ENCODE measurements around the gene C11orf16. TPM values are rescaled to one million over a fixed set of nuclear protein-coding genes. Genes with fewer than 3 reads are reported as not detected.

C11orf16 gene
- total and polyA plus RNA-seq, 2 of the 4 experiments (the other 2 are of a cell fraction) = not detected

- no peak for TF ChIP-seq SMC3 (IDR thresholded peaks at IDR 0.05; ENCODE audit: low read depth, low read length)
- TF ChIP-seq RAD21 (IDR thresholded peaks at IDR 0.05; ENCODE audit: low read length) = no peak
- no peak for TF ChIP-seq CEBPB (IDR thresholded peaks at IDR 0.05; ENCODE audit: low read depth, low read length)
- no peak for TF ChIP-seq ELK1 (IDR thresholded peaks at IDR 0.05; ENCODE audit: borderline replicate concordance, low read depth, low read length)
- TF ChIP-seq FOS (IDR thresholded peaks at IDR 0.05; ENCODE audit: low read depth, low read length) = no peak
- TF ChIP-seq MAFK (IDR thresholded peaks at IDR 0.05; ENCODE audit: low read depth, low read length) = no peak
- no peak for TF ChIP-seq MAZ (IDR thresholded peaks at IDR 0.05; ENCODE audit: borderline replicate concordance, low read depth, low read length)
- TF ChIP-seq BHLHE40 (IDR thresholded peaks at IDR 0.05; ENCODE audit: low read depth, low read length) = no peak
- TF ChIP-seq NFE2L2 (IDR thresholded peaks at IDR 0.05; ENCODE audit: low read depth, low read length) = no peak
- no peak for TF ChIP-seq CTCF (conservative IDR thresholded peaks at IDR 0.05; ENCODE audit: low read depth, low read length)
- TF ChIP-seq USF2 (IDR thresholded peaks at IDR 0.05; ENCODE audit: low read depth, low read length) = no peak
- TF ChIP-seq RFX5 (IDR thresholded peaks at IDR 0.05; ENCODE audit: low read depth, low read length) = no peak
- Histone ChIP-seq H3K4me2 (ENCODE audit: low read depth, low read length) (peak overlapping the region; percentile 84), H3K9ac (ENCODE audit: low read depth, low read length) (0 out of 2 replicates have a peak overlapping the region, but pooled peaks have one; percentile 76), H3K9me3 (ENCODE audit: control insufficient read depth, insufficient read depth, low read length) (no peaks in the 10 kb centered on the region), H3K23ac (ENCODE audit: low read depth, low read length) (peak overlapping the region; percentile 34; the same call in 1 of the 2 replicates), H4K5ac (ENCODE audit: low read depth, low read length) (peak overlapping the region; percentile 1; the same call in 1 of the 2 replicates), H4K8ac (ENCODE audit: low read depth in 2 of 2, low read length in 2 of 2) (peak overlapping the region; percentile 12 to 69; a peak in 2 of 4 replicates), H3K18ac (ENCODE audit: low read depth, low read length) (0 out of 2 replicates have a peak overlapping the region, but pooled peaks have one; percentile 1), H2BK20ac (ENCODE audit: low read depth, low read length) (no peak overlapping the region), H3K79me1 (ENCODE audit: low read depth in 1 of 2, low read length in 2 of 2) (peaks cover 3 to 37% of the 10 kb centered on the region in 2 experiments; a peak in 3 of 4 replicates), H4K91ac (ENCODE audit: insufficient read depth, low read depth, low read length) (no peak overlapping the region), H3K36me3 (ENCODE audit: control insufficient read depth, insufficient read depth, low read length) (no peaks in the 10 kb centered on the region), H2BK5ac (ENCODE audit: low read depth, low read length, poor library complexity, severe bottlenecking) (peak overlapping the region; percentile 77), H3K56ac (ENCODE audit: extremely low read depth, insufficient read depth, low read length) (no peak overlapping the region), H3K14ac (replicated peaks; ENCODE audit: low read depth, low read length) (0 out of 2 replicates have a peak overlapping the region, but pooled peaks have one; percentile 1), H3K27ac (ENCODE audit: insufficient read depth, low read length) (peak overlapping the region; percentile 48; the same call in 1 of the 2 replicates), H2AK5ac (ENCODE audit: low read depth, low read length) (no peak overlapping the region), H2AK9ac (replicated peaks; ENCODE audit: low read depth, low read length, poor library complexity) (no peak overlapping the region), H2BK15ac (ENCODE audit: low read depth, low read length) (no peak overlapping the region), H2AFZ (replicated peaks; ENCODE audit: low read length, poor library complexity) (no peak overlapping the region), H3K9me1 (ENCODE audit: insufficient read depth, low read length) (peaks cover 8% of the 10 kb centered on the region), H2BK120ac (ENCODE audit: low read depth, low read length) (peak overlapping the region; percentile 8), H4K20me1 (ENCODE audit: insufficient read depth, low read length) (peaks cover 12% of the 10 kb centered on the region; the same call in 1 of the 2 replicates), H3K4me3 (ENCODE audit: insufficient read depth, low read depth, low read length) (no peak overlapping the region), H3K4ac (ENCODE audit: low read depth, low read length) (peak overlapping the region; percentile 52), H3K27me3 (ENCODE audit: control insufficient read depth, insufficient read depth, low read length) (no peaks in the 10 kb centered on the region), H3K4me1 (ENCODE audit: control insufficient read depth, insufficient read depth, low read length) (peaks cover 10% of the 10 kb centered on the region)
- POLR2A ChIA-PET (ENCODE audit: unreplicated experiment) = interaction anchor here (0.6 to 1.7 kb wide), 5 partner anchors 39 to 588 kb away, joined by 3 to 6 read pairs (median 3); a partner anchor contains a TSS
- ATAC-seq (ENCODE audit: low read depth) = no peak
- intact Hi-C loops (cut with micrococcal nuclease) (loop anchor here (1.0 to 5.0 kb wide), 5 partner anchors 35 to 183 kb away; partner anchors contain the start of gene TMEM9B), in situ Hi-C loops (cut with MboI; ENCODE audit: low sequenced_read_pairs) (no loop called here), dilution Hi-C loops (cut with HindIII; ENCODE audit: low sequenced_read_pairs, unreplicated experiment) (no loop called here)
- CTCF ChIA-PET = interaction anchor here (1.4 to 1.8 kb wide), 2 partner anchors 33 to 40 kb away, joined by 4 to 5 read pairs; no protein-coding TSS in a partner anchor
- 100% methylated on average over 2 of the region's 6 CpGs; no CpG with 5 or more reads in 1 of the 2 experiments for WGBS, 2 experiments (ENCODE audit: extremely low coverage in 2 of 2, insufficient read length in 1 of 2)
- BruUV-seq (replicated peaks) = no TSS peak
- DNase-seq = no peak
Measured at GRCh38 chr11:8871962-8872361, 60.8 kb downstream of the C11orf16 start.

Measured in IMR-90 (cell line).